Endothelial cell of umbilical vein (primary cell): ENCODE results near the gene DGKI.

Experiments used
- CTCF ChIP-seq, 2 donors: IDR thresholded peaks; 1 replicate in 1 of 2; 2 replicates in 1 of 2; pipeline ENCODE4 v1.5.1; 2011; ENCODE audit warnings: low read length in 2 of 2, mild to moderate bottlenecking in 2 of 2, moderate library complexity in 2 of 2, control low read depth in 1 of 2, inconsistent platforms in 1 of 2, low read depth in 1 of 2; ENCODE audit not compliant: insufficient read depth in 1 of 2; ENCODE audit errors: extremely low read depth in 1 of 2
- EZH2 ChIP-seq: IDR thresholded peaks from 2 replicates; pipeline ENCODE4 v1.6.1; 2012; ENCODE audit warnings: borderline replicate concordance, low read depth, mild to moderate bottlenecking, moderate library complexity, low read length, inconsistent platforms; ENCODE audit not compliant: severe bottlenecking
- GATA2 ChIP-seq: IDR thresholded peaks from 2 replicates; pipeline ENCODE4 v1.7.0; 2011; ENCODE audit warnings: low read depth, mild to moderate bottlenecking, moderate library complexity, mixed read lengths, low read length; ENCODE audit not compliant: insufficient read length, insufficient read depth
- MAX ChIP-seq: IDR thresholded peaks from 2 replicates; pipeline ENCODE4 v1.6.1; 2011; ENCODE audit not compliant: insufficient read depth, insufficient read length
- POLR2A ChIP-seq: IDR thresholded peaks from 2 replicates; pipeline ENCODE4 v1.6.1; 2012; ENCODE audit warnings: low read depth, mild to moderate bottlenecking, control low read depth, low read length
- POLR2AphosphoS5 ChIP-seq: IDR thresholded peaks from 2 replicates; pipeline ENCODE4 v1.6.1; 2012; ENCODE audit warnings: low read depth, mild to moderate bottlenecking, control low read depth, low read length, moderate library complexity; ENCODE audit not compliant: insufficient read depth

DNA sequence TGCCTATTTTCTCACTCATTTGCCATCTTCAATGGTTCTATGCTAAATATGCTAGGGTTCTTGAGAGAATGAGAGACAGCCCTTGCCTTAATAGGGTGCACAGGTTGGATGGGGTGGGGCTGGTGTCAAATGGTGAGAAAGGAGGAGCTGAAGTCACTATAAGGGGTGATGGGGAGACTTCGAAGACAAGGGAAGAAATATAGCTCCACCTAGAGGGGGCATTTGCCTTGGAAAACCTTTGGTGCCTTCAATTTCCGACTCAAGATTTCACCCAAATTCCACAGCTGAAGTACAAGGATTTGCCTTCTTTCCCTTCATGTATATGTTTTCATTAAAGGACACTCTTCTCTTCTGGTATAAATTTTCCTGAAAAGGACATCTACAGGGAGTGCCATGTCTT is 508.9 kb downstream of the DGKI start:
- TF ChIP-seq CTCF (IDR thresholded peaks at IDR 0.05; ENCODE audit: extremely low read depth in 1 of 2, insufficient read depth in 1 of 2, low read depth in 1 of 2, low read length in 2 of 2) (no peak), POLR2AphosphoS5 (no peak), GATA2 (no peak), EZH2 (no peak), POLR2A (no peak), MAX (no peak)
